Hindlimb muscle (tissue), 1 donor: ENCODE measurements around the gene POGK. TPM values are rescaled to one million over a fixed set of nuclear protein-coding genes. Genes with fewer than 3 reads are reported as not detected.
"Not testable (repeated sequence)": the region's sequence is repeated elsewhere in the genome, so short reads cannot be mapped to it uniquely, and the experiment has no call there.

Experiments
- DNase-seq: peaks from one replicate; pipeline ENCODE4 v3.0.0-alpha.2; 2013
- polyA plus RNA-seq: library from polyadenylated mRNA; unstranded; fragments of 120-200 nt; gene quantifications from one replicate; pipeline ENCODE4 v1.2.1, GENCODE V29; 2013; ENCODE audit not compliant: insufficient read length

POGK gene
- polyA plus RNA-seq, 1 donor = 12.3 TPM

GRCh38 chr1:166855558-166855957 lies 16.3 kb downstream of the POGK start:
- no peak for DNase-seq

DNA sequence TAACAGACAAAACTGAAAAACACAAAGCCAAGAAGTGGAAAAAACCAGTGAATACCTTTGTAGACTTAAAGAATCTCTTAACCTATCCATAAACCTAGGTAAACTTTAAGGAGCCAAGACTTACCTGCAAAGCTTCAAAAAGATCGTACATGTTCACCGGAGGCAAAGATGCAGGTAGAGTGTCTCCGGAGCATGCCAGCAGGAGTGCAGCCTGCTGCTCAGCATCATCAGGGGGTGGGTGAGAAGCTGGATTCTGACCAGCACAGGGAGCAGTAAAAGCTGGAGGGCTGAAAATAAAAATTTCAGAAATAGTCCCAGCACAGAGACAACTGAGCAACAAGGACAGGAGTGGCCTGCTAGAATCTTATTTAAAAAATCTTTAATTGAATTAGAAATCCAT lies 18.7 kb downstream of the POGK start:
- no peak for DNase-seq

DNA sequence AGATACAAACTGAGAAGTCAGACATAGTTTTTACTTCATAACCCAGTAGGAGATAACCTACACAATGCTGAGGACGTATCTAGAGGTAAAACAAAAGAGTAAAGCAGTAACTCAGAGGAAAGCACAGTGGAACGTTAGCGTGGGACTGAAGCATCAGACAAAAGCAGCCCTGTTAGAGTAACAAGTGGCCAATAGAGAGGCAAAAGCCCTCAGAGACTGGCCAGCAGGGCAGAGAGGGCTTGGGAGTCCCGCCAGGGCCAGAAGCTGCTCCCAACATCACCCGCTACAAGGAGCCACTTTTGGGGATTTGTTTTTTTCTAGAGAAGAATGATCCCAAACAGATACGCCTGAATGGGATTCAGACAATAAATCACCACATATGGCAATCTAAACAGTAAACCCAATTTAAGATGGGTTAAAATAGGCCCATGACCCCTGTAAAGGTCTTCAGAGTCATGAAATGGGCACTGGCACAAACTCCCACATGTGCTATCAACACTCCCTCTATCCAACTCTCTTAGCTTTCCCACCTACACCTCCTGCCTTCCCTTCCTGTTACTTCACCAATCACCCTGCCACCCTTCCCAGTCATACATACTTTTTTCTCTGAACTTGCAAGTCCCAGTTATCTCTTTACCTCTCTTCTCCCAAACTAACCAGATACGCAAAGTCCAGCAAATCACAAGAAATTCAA lies 19.6 kb downstream of the POGK start:
- DNase-seq = no peak

- DNase-seq = no peak
Measured at GRCh38 chr1:166859597-166859996, 20.3 kb downstream of the POGK start.

GRCh38 chr1:166865926-166866325 lies 26.7 kb downstream of the POGK start:
- no peak for DNase-seq

DNA sequence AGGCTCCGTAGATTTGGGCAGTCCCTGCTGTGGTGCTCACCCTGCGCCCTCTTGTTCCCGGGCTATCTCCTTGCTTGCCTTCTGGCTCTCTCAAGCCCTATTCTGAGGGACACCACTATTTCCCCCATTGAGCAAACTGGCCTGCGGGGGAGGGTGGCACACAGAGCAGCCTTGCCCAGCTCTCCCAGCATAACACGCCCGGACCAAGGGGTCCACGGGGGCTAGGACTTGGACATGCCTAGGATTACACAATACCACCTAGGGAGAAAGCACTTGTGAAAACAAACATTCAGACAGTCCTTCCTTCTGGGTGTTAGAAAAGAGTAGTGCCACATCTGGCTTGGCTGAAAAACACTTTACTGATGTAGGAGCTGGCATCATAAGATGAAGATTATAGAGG lies 29.4 kb downstream of the POGK start:
- DNase-seq = no peak

GRCh38 chr1:166869318-166870099 lies 30.2 kb downstream of the POGK start:
- no peak for DNase-seq

- no peak for DNase-seq
Measured at GRCh38 chr1:166870584-166870983, 31.3 kb downstream of the POGK start.

DNA sequence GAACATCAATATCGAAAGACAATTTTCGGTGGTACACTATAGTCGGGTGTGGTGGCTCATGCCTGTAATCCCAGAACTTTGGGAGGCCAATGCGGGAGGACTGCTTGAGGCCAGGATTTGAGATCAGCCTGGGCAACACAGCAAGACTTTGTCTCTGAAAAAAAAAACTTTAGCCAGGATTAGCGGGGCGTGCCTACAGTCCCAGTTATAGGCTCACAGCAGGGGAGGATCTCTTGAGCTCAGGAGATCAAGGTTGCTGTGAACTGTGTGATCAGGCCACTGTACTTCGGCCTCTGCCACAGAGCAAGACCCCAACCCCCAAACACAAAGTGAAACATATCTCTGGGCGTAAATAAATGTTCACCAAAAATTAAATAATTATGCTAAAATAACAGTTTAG lies 35.2 kb downstream of the POGK start:
- DNase-seq = no peak

DNA sequence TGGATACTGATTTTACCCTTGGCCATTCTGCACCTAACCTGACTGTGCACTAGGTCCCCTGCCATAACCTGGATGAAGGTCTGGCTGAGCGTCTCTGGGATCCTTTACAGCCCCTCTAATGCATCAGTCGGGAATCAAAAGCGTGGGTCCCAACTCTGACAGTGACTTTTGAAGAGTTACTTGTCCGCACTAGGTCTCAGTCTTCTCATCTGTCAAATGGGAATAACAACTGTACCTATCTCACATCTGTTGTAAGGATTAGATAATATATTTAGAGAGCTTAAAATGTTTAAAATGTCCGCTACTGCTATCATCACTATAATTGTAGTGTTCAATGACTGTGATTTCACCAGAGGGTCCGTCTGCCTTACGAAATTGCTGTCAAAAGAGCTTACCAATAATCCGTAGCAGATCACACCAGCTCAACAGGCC lies 36.0 kb downstream of the POGK start:
- DNase-seq = no peak

GRCh38 chr1:166875734-166876539 lies 36.7 kb downstream of the POGK start, which contains the start of gene TADA1:
Gene TADA1, minus strand, starts transcription at chr1:166876264. Its CDS starts 31 bp downstream, at chr1:166876233.
- DNase-seq = peak; percentile 97

DNA sequence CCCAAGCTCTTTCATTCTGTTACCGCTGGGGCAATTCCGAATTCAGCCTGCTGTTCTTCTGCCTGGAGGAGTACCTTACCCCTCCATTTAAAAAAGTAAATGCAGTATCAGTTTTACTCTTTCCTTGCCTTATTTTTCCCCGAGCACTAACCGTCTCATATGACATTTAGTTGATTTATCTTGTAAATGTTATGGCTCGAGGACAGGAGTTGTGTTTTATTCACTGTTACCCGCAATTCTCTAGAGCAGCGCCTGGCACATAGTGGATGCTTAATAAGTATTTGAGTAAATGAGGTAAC lies 37.2 kb downstream of the POGK start:
- no peak for DNase-seq

- not testable (repeated sequence) for DNase-seq
Measured at GRCh38 chr1:166878173-166878917, 39.1 kb downstream of the POGK start.

DNA sequence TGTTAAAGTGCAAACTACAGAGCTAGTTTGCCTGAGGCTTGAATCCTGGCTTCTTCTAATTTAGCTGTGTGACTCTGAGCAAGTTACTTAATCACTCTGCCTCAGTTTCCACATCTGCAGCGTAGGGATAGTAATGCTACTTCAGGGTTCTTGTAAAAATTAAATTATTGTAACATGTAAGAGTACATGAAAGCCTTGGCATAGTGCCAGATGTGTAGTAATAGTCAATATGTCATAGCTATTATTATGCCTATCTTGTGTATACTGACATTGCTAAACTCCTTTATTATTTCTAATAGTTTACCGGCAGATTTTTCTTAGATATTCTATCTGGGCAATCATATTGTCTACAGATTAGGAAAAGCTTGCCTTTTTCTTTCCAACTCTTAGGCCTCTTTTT lies 43.6 kb downstream of the POGK start:
- no peak for DNase-seq

GRCh38 chr1:166884040-166884642 lies 44.9 kb downstream of the POGK start:
- peak; percentile 45 for DNase-seq

DNA sequence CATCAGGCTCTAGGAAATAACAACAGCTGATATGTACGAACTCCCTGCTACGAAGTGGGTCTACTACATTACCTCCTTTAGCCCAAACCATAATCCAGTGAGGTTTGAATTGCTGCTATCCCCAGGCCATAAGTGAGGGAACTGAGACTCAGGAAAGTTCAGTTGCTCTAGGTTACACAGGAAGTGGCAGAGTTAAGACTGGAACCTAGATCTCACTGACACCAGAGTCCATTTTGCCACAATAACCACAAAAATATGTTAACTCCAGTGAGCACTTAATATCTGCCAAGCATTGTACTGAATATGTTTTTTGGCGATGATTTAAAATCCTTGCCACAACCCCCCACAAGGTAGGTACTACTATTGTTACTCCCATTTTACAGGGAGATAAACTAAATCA lies 45.7 kb downstream of the POGK start:
- DNase-seq = no peak

GRCh38 chr1:166888373-166889111 lies 49.3 kb downstream of the POGK start:
- DNase-seq = no peak

DNA sequence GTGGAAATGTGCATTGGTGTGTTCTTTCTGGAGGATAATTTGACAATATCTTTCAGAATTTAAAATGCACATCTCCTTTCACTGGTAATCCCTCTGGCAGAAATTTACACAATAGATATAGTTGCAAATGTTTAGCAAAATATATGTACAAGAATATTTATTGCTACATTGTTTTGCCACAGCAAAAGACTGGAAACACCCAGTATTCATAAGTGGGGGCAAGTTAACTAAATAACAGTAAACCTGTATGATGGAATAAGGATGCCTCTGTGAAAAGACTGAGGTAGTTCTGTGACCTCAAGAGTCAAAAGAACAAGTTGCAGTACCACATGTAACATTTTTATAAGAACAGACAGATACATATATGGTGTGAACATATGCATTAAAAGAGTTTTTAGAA lies 50.5 kb downstream of the POGK start:
- no peak for DNase-seq

DNA sequence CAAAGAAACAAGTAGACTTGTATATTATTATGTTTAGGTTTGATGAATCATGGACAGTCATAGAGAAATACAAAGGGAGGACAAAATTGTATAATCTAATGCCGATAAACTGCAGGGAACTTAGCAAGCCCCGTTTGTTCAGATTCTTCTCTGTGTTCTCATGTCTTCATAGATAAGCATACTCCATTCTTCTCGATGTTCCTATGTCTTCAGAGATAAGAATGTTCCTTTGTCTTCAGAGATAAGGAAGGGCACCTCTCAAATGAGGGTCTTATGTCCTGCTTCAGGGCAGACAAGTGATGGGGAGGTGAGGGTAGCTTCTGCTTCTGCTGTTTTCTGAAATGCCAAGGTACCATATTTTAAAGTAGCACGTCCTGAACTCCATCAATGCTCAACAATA lies 56.5 kb downstream of the POGK start:
- no peak for DNase-seq

DNA sequence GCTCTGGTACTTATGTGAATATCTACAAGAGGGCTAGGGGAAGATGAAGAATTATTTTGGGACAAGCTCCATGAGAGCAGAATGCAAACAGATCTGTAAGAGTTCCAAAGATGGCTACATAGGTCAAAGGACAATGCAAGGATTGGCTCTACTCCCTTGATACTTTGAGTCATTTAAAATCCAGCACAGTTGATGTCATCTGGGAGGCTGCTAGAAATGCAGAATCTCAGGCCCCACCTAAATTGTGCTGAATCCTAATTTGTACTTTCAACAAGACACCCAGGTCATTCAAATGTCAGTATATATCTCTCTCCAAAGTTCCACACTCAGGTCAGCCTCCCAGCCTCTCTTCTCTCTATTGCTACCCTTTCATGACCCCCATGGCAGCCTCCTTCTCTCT lies 60.5 kb downstream of the POGK start:
- no peak for DNase-seq

GRCh38 chr1:166900987-166901386 lies 61.7 kb downstream of the POGK start:
- DNase-seq = no peak

DNA sequence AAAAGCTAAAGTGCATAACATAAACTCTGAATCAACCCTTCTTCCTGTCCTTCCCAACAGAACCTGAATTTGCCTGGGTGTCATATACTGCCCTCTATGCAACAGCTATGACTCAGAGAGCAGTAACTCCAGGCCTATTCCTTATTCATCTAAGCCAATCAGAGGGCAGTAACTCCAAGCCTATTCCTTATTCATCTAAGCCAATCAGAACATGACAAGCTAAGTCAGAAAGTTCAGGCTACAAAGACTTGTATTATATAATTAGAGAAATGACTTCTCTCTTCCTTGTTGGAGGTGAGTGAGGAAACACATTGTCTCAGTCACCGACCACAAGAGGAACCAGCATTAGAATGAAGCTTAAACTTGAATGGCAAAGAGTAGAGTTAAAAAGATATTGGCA lies 63.0 kb downstream of the POGK start:
- no peak for DNase-seq
